Measurements from ENCODE around the gene LRRC28.

- no peak for TF ChIP-seq CTCF (IDR thresholded peaks at IDR 0.05)
- no peak for TF ChIP-seq EZH2 (IDR thresholded peaks at IDR 0.05; ENCODE audit: borderline replicate concordance, insufficient read depth, low read depth, low read length, poor library complexity, severe bottlenecking)
Observed at GRCh38 chr15:99414755-99415731, 163.8 kb downstream of the LRRC28 start.
